GM21447 (cell line): ENCODE results near the gene MUC22.
"Not testable (repeated sequence)": the region's sequence is repeated elsewhere in the genome, so short reads cannot be mapped to it uniquely, and the experiment has no call there.

Experiments
- ATAC-seq: cut with Tn5 transposase; IDR thresholded peaks from one replicate; pipeline ENCODE4 v1.9.1; 2021; ENCODE audit not compliant: unreplicated experiment

The MUC22 gene

GRCh38 chr6:30997301-30997700, 13.0 kb upstream of the MUC22 start:
- ATAC-seq, result no peak

DNA sequence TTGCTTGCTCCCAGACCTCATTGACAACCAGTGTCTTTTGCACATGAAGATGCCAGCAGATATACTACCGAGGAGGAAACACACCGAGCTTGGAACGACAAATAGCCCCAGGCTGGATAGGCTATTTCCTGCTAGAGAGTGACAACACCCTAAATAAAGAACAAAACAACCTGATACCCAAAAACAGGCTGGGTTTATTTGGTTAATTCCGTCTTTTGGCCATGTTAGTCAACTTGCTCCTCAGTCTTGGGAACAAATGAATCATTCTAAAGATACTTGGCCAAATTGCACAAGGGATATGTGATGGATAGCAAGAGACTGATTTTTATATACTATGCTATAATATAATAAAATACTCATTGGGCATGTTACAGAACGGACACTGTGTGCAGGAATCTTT, 11.5 kb upstream of the MUC22 start:
- ATAC-seq, result no peak

DNA sequence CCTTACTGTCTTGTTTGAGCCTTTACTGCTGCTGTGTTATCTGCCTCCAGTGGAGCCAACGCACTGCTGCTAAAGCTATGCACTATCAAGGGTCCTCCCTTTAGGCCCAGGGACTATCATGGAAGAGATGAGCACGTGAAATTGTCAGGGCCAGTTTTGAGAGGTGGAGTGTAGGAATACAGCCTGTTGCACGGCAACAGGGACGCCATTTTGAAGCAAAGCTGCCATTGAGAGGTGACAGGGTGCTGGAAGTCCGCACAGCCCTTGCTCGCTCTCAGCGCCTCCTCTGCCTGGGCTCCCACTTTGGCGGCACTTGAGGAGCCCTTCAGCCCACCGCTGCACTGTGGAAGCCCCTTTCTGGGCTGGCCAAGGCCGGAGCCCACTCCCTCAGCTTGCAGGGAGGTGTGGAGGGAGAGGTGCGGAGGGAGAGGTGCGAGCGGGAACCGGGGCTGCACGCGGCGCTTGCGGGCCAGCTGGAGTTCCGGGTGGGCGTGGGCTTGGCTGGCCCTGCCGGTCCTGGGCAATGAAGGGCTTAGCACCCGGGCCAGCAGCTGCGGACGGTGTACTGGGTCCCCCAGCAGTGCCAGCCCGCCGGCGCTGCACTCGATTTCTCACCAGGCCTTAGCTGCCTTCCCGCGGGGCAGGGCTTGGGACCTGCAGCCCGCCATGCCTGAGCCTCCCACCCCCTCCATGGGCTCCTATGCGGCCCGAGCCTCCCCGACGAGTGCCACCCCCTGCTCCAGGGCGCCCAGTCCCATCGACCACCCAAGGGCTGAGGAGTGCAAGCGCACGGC, 10.0 kb upstream of the MUC22 start:
- not testable (repeated sequence) for ATAC-seq

- ATAC-seq, result no peak
These were observed 8.9 kb upstream of the MUC22 start for GRCh38 chr6:31001281-31001888.

DNA sequence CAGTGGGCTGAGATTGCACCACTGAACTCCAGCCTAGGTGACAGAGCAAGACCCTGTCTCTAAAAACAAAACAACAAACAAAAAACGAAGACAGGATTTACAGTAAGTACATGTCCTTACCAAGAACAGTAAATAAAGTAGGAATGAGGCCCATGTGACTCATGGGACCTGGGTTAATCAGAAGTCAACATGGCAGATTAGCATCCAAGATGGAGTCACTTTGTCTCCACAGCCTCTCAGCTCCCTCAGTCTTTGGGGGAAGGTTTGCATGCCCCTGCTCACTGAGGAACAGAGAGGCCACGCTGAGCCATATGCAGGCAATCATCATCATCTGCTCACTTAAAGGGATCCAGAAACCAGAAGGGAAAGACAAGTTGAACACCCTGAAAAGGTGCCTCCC, 7.8 kb upstream of the MUC22 start:
- no peak for ATAC-seq

DNA sequence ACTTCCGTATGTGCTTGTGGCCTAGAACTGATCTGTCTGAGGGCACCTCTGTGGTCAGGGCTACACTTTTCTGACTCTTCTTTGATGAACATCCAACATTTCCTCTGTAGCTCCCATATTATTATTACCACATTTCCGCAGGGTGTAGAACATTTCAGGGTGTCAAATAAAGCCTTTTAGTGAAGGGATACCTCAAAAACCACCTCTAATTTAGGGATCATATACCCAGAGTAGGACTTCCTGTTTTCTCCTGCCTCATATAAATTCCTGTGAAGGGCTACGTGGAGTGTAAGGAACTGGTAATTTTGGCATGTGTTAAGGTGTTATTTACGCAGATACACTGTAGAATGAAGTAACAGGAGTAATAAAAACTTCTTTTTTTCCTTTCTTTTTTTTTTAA, 5.5 kb upstream of the MUC22 start:
- no peak for ATAC-seq

DNA sequence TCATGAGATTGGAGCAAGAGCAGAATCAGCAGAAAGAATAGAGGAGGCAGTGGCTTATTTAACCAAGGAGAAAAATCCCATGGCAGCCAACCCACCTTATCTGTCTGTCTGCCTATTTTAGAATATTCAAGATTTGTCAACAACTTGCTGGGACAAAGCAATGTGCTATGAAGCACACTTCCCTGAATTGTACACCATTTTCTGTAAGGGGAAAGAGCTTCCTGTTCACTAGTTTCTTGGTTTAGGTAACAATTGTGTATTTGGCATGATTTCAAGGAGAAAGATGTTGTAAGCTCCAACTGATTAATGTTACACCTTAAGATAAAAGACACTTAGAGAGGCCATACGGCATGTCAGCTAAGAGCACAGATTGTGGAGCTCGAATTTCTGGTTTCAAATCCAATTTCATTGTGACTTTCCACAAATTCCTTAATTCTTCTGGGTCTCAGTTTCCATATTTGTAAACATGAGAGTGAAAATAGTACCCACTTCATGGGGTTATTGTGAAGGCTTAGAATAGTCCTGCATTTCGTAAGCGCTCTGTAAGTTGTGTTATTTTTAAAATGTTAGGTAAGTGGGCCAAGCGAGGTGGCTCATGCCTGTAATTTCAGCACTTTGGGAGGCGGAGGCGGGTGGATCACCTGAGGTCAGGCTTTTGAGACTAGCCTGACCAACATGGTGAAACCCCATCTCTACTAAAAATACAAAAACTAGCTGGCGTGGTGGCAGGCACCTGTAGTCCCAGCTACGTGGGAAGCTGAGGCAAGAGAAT, 4.8 kb upstream of the MUC22 start:
- no peak for ATAC-seq

- ATAC-seq, result no peak
These were observed 2.6 kb upstream of the MUC22 start for GRCh38 chr6:31007694-31008093.

DNA sequence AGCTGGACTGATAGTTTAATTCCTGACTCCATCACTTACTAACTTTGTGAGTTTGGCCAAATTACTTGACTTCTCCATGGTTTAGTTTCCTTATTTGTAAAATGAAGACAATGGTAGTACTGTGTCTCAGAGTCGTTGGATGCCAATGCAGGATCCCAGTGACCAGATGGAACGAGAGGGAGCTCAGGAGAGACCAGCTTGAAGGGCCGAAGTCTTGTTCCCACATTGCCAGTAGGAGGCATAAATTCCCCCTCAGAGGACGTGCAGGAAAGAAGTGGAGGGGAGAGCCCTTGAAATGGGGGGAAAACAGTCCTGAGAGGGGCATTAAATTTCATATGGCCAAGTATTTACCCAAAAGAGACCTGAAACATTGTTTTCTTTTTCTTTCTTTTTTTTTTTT, 2.1 kb upstream of the MUC22 start:
- no peak for ATAC-seq

- ATAC-seq, result no peak
These were observed 543 bp upstream of the MUC22 start for GRCh38 chr6:31009731-31010130.

- no peak for ATAC-seq
These were observed 879 bp downstream of the MUC22 start for GRCh38 chr6:31011153-31011552.

GRCh38 chr6:31016659-31017299, 6.5 kb downstream of the MUC22 start:
- no peak for ATAC-seq

DNA sequence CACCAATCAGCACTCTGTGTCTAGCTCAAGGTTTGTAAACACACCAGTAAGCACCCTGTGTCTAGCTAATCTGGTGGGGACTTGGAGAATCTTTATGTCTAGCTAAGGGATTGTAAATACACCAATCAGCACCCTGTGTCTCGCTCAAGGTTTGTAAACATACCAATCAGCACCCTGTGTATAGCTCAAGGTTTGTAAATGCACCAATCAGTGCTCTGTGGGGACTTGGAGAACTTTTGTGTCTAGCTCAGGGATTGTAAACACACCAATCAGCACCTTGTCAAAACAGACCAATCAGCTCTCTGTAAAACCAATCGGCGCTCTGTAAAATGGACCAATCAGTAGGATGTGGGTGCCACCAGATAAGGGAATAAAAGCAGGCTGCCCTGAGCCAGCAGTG, 7.2 kb downstream of the MUC22 start:
- not testable (repeated sequence) for ATAC-seq

- no peak for ATAC-seq
These were observed 9.8 kb downstream of the MUC22 start for GRCh38 chr6:31020057-31020456.

DNA sequence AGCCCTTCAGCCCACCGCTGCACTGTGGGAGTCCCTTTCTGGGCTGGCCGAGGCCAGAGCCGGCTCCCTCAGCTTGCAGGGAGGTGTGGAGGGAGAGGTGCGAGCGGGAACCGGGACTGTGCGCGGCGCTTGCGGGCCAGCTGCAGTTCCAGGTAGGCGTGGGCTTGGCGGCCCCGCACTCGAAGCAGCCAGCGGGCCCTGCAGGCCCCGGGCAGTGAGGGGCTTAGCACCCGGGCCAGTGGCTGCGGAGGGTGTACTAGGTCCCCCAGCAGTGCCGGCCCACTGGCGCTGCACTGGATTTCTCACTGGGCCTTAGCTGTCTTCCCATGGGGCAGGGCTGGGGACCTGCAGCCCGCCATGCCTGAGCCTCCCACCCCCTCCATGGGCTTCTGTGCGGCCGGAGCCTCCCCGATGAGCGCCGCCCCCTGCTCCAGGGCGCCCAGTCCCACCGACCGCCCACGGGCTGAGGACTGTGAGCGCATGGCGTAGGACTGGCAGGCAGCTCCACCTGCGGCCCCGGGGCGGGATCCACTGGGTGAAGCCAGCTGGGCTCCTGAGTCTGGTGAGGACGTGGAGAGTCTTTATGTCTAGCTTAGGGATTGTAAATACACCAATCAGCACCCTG, 10.5 kb downstream of the MUC22 start:
- not testable (repeated sequence) for ATAC-seq

DNA sequence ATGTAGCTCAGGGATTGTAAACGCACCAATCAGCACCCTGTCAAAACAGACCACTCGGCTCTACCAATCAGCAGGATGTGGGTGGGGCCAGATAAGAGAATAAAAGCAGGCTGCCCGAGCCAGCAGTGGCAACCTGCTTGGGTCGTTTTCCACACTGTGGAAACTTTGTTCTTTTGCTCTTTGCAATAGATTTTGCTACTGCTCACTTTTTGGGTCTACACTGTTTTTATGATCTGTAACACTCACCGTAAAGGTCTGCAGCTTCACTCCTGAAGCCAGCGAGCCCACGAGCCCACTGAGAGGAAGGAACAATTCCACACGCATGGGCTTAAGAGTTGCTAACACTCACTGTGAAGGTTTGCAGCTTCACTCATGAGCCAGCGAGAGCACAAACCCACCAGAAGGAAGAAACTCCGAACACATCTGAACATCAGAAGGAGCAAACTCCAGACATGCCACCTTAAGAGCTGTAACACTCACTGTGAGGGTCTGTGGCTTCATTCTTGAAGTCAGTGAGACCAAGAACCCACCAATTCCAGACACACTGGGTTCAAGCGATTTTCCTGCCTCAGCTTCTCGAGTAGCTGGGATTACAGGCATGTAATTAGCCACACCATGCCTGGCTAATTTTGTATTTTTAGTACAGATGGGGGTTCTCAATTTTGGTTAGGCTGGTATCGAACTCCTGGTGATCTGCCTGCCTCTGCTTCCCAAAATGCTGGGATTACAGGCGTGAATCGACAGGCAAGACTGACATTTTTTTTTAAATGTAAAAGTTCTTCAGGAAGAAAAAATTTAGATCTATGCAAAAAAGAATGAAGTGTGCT, 11.6 kb downstream of the MUC22 start:
- not testable (repeated sequence) for ATAC-seq

DNA sequence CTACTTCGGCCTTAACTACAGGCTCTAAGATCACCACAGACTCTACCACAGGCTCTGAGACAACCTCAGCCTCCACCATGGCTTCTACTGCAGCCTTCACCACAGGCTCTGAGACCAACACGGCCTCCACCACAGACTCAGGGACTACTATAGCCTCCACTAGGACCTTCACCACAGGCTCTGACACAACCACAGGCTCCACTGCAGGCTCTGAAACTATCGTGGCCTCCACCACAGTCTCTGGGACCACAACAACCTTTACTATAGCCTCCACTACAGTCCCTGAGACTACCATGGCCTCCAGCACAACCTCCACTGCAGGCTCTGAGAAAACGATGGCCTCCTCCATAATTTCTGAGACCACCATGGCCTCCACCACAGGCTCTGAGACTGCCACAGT, 15.3 kb downstream of the MUC22 start:
- no peak for ATAC-seq

- no peak for ATAC-seq
These were observed 20.8 kb downstream of the MUC22 start for GRCh38 chr6:31031095-31031494.

DNA sequence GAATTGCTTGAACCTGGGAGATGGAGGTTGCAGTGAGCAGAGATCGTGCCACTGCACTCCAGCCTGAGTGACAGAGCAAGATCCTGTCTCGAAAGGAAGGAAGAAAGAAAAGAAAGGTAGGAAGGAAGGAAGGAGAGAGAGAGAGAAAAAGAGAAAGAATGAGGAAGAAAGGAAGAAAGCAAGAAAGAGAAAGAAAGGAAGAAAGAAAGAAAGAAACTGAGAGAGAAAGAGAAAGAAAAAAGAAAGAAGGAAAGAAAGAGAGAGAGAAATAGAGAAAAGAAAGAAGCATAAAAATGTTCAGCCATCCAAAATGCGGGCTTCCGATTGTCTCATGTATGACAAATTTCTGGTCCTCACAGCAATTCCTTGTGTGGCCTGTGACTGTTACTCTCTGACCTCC, 22.8 kb downstream of the MUC22 start:
- ATAC-seq, result no peak

DNA sequence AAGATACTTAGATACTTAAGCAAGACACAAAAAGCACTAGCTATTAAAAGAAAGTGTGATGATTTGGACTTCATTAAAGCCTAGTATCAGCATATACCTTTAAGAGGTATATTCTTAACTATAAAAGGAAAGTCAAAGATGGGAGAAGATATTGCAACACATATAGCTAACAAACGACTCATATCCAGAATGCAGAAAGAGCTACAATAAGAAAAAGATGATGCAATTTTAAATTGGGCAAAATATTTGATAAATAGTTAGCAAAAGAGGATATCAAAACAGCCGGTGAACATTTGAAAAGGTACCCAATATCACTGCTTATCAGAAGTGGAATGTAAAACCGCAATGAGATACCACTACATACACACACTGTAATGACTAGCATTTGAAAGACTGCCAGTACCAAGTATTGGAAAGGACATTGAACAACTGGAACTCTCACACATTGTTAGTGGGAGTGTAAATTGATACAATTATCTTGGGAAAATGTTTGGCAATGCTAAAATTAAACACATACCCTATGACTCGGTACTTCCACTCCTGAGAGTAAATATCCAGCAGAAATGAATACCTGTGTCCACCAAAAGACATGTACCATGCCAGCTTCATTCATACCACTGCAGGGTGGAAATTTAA, 25.7 kb downstream of the MUC22 start:
- no peak for ATAC-seq
